ENCODE results near the gene TP53RK.

The TP53RK gene

GRCh38 chr20:46638134-46638897 lies 50.9 kb downstream of the TP53RK start:
- no peak for DNase-seq (ENCODE audit: low read depth)
- H3K4me3 ChIP-seq (ENCODE audit: low read length): no peak overlapping the region
- no peak for TF ChIP-seq CTCF (conservative IDR thresholded peaks at IDR 0.05; ENCODE audit: low read length)

- no peak for TF ChIP-seq CTCF (conservative IDR thresholded peaks at IDR 0.05; ENCODE audit: low read length)
- no peak overlapping the region for H3K4me3 ChIP-seq (ENCODE audit: low read length)
- DNase-seq (ENCODE audit: low read depth): no peak
These were observed 51.7 kb downstream of the TP53RK start for GRCh38 chr20:46637427-46638133.

- H3K4me3 ChIP-seq (ENCODE audit: low read length): no peak overlapping the region
- no peak for TF ChIP-seq CTCF (conservative IDR thresholded peaks at IDR 0.05; ENCODE audit: low read length)
- DNase-seq (ENCODE audit: low read depth): no peak
These were observed 52.2 kb downstream of the TP53RK start for GRCh38 chr20:46637020-46637419.

- no peak overlapping the region for H3K4me3 ChIP-seq (ENCODE audit: low read length)
- DNase-seq (ENCODE audit: low read depth): no peak
- TF ChIP-seq CTCF (conservative IDR thresholded peaks at IDR 0.05; ENCODE audit: low read length): no peak
These were observed 52.7 kb downstream of the TP53RK start for GRCh38 chr20:46636514-46636913.

- no peak for DNase-seq (ENCODE audit: low read depth)
- H3K4me3 ChIP-seq (ENCODE audit: low read length): no peak overlapping the region
- TF ChIP-seq CTCF (conservative IDR thresholded peaks at IDR 0.05; ENCODE audit: low read length): no peak
These were observed 53.6 kb downstream of the TP53RK start for GRCh38 chr20:46635514-46636136.

- no peak for DNase-seq (ENCODE audit: low read depth)
- no peak overlapping the region for H3K4me3 ChIP-seq (ENCODE audit: low read length)
- TF ChIP-seq CTCF (conservative IDR thresholded peaks at IDR 0.05; ENCODE audit: low read length): no peak
These were observed 54.7 kb downstream of the TP53RK start for GRCh38 chr20:46634528-46634927.
